Spleen (tissue), 7 donors: ENCODE measurements around the gene GNG7.

Source experiments
- CTCF ChIP-seq, 11 experiments: fragments of 200-600 bp in 7 of 11; fragments of 450-650 bp in 4 of 11; sonication (generic) in 4 of 11; IDR thresholded peaks in 8 of 11; conservative IDR thresholded peaks in 3 of 11; 1 replicate in 7 of 11; 2 replicates in 4 of 11; pipeline versions ENCODE4 v1.4.0 to v1.8.0; 2016 to 2021; ENCODE audit warnings: antibody characterized with exemption in 11 of 11, inconsistent platforms in 4 of 11, mild to moderate bottlenecking in 1 of 11
- POLR2A ChIP-seq, 3 donors: fragments of 450-650 bp; IDR thresholded peaks; one replicate each; pipeline ENCODE4 v1.5.1; 2017; ENCODE audit warnings: antibody characterized with exemption in 3 of 3, mild to moderate bottlenecking in 1 of 3
- POLR2AphosphoS5 ChIP-seq, 3 donors: sonication (generic); formaldehyde crosslinking; IDR thresholded peaks; one replicate each; pipeline ENCODE4 v1.5.1; 2017; ENCODE audit warnings: antibody characterized with exemption in 3 of 3
- donor health status: DM: no; HTN: no; CAD: no; lungs with moderate emphysema.
- donor health status: DM: no; HTN: no; CAD: no.
- donor health status: DM: no; HTN: no; CAD: no.

GRCh38 chr19:2616741-2617392, 85.6 kb downstream of the GNG7 start:
- no peak for TF ChIP-seq POLR2A (IDR thresholded peaks at IDR 0.05)
- no peak for TF ChIP-seq CTCF (IDR thresholded peaks at IDR 0.05 in 8 of 11, conservative IDR thresholded peaks at IDR 0.05 in 3 of 11)
- peak; percentile 21 to 64 (median 64) for TF ChIP-seq POLR2AphosphoS5 (IDR thresholded peaks at IDR 0.05)
